PC-9 (cell line): ENCODE data around the gene CCR7. TPM values are rescaled to one million over a fixed set of nuclear protein-coding genes. Genes with fewer than 3 reads are reported as not detected.

Experiments used
- BruUV-seq: library from RNA; stranded (reverse); fragments of 400-500 nt; replicated peaks from 2 replicates; lab custom pipeline; 2021; lab: Mats Ljungman, UMichigan
- CTCF ChIA-PET: fragments of 300-600 bp; sonication (Branson Sonifier 250); formaldehyde crosslinking; loops from one replicate; lab custom pipeline; 2022; ENCODE audit warnings: antibody characterized with exemption; lab: Charles Lee
- POLR2A ChIA-PET: fragments of 300-600 bp; sonication (Branson Sonifier 250); formaldehyde crosslinking; loops from one replicate; lab custom pipeline; 2022; ENCODE audit warnings: antibody characterized with exemption; ENCODE audit not compliant: unreplicated experiment; lab: Charles Lee
- DNase-seq, 2 experiments: peaks; one replicate each; pipeline versions ENCODE4 v3.0.0 to v3.0.0-alpha.2; 2015 to 2022; ENCODE audit warnings: mixed read lengths in 1 of 2
- H2AFZ ChIP-seq: fragments of 200-600 bp; sonication (generic); 2 replicates; pipeline ENCODE4 v1.8.1; 2017; ENCODE audit warnings: antibody characterized with exemption
- H3F3A ChIP-seq: fragments of 200-600 bp; sonication (generic); 2 replicates; pipeline ENCODE4 v1.8.1; 2017; ENCODE audit warnings: antibody characterized with exemption, mild to moderate bottlenecking, low read depth; ENCODE audit not compliant: insufficient read depth
- H3K27ac ChIP-seq: fragments of 200-600 bp; sonication (generic); 2 replicates; pipeline ENCODE4 v1.6.1; 2016; ENCODE audit warnings: mixed run types
- H3K27me3 ChIP-seq: fragments of 200-600 bp; sonication (generic); 2 replicates; pipeline ENCODE4 v1.6.1; 2016; ENCODE audit warnings: low read depth, mixed run types; ENCODE audit not compliant: insufficient read depth
- H3K36me3 ChIP-seq: fragments of 200-600 bp; sonication (generic); 2 replicates; pipeline ENCODE4 v1.6.1; 2016; ENCODE audit warnings: low read depth, mixed run types
- H3K4me1 ChIP-seq: fragments of 200-600 bp; sonication (generic); replicated peaks from 2 replicates; pipeline ENCODE4 v1.6.1; 2016; ENCODE audit warnings: mixed run types; ENCODE audit not compliant: insufficient read depth
- H3K4me2 ChIP-seq: fragments of 200-600 bp; sonication (generic); 2 replicates; pipeline ENCODE4 v1.6.1; 2017; ENCODE audit warnings: mixed run types
- H3K4me3 ChIP-seq: fragments of 200-600 bp; sonication (generic); 2 replicates; pipeline ENCODE4 v1.6.1; 2016; ENCODE audit warnings: mixed run types
- H3K79me2 ChIP-seq: fragments of 200-600 bp; sonication (generic); 2 replicates; pipeline ENCODE4 v1.6.1; 2017; ENCODE audit warnings: low read depth, mixed run types
- H3K9me2 ChIP-seq: fragments of 200-600 bp; sonication (generic); 2 replicates; pipeline ENCODE4 v1.8.1; 2017; ENCODE audit warnings: mild to moderate bottlenecking; ENCODE audit not compliant: insufficient read depth
- H3K9me3 ChIP-seq: fragments of 200-600 bp; sonication (generic); 2 replicates; pipeline ENCODE4 v1.8.1; 2016; ENCODE audit warnings: low read depth; ENCODE audit not compliant: insufficient read depth
- H4K20me1 ChIP-seq: fragments of 200-600 bp; sonication (generic); 2 replicates; pipeline ENCODE4 v1.8.1; 2017; ENCODE audit not compliant: insufficient read depth
- CTCF ChIP-seq: fragments of 200-600 bp; sonication (generic); conservative IDR thresholded peaks from 2 replicates; pipeline ENCODE4 v1.6.1; 2017; ENCODE audit warnings: mixed run types, antibody characterized with exemption, mild to moderate bottlenecking, moderate library complexity
- EZH2 ChIP-seq: fragments of 200-600 bp; sonication (generic); IDR thresholded peaks from 2 replicates; pipeline ENCODE4 v1.8.0; 2017; ENCODE audit warnings: antibody characterized with exemption, low read depth
- intact Hi-C: fragments of 100-400 bp; cut with micrococcal nuclease; formaldehyde crosslinking; loops from one replicate; pipeline ENCODE4 v1.10.0; 2022; ENCODE audit not compliant: unreplicated experiment
- total RNA-seq: library from RNA; stranded (reverse); gene quantifications from 2 replicates; pipeline ENCODE4 v1.2.3, GENCODE V29; 2021

The CCR7 gene
- total RNA-seq, 1 experiment from 2014 or later = not detected

- intact Hi-C loops = no loop called here
- Histone ChIP-seq H3K27me3 (no peaks in the 10 kb centered on the region), H2AFZ (no peak overlapping the region), H3K36me3 (no peaks in the 10 kb centered on the region), H3K4me3 (no peak overlapping the region), H3K79me2 (no peaks in the 10 kb centered on the region), H3K9me3 (no peaks in the 10 kb centered on the region), H3K4me2 (no peak overlapping the region), H3F3A (no peaks in the 10 kb centered on the region), H3K27ac (no peak overlapping the region), H4K20me1 (no peaks in the 10 kb centered on the region), H3K9me2 (no peaks in the 10 kb centered on the region), H3K4me1 (no peaks in the 10 kb centered on the region; the same call in 1 of the 2 replicates)
- POLR2A ChIA-PET = no interaction called here
- TF ChIP-seq CTCF (no peak), EZH2 (no peak)
- DNase-seq = no peak
- no TSS peak for BruUV-seq
- CTCF ChIA-PET = interaction anchor here (0.6 to 1.8 kb wide), 2 partner anchors 18 to 64 kb away, joined by 3 to 4 read pairs; no protein-coding TSS in a partner anchor
These were observed 24.8 kb downstream of the CCR7 start for GRCh38 chr17:40540448-40540847.

- Histone ChIP-seq H3K4me1 (no peaks in the 10 kb centered on the region; the same call in 1 of the 2 replicates), H3K79me2 (no peaks in the 10 kb centered on the region), H3K4me2 (no peak overlapping the region), H3K27me3 (no peaks in the 10 kb centered on the region), H3F3A (no peaks in the 10 kb centered on the region), H3K9me3 (no peaks in the 10 kb centered on the region), H4K20me1 (no peaks in the 10 kb centered on the region), H3K4me3 (no peak overlapping the region), H3K27ac (no peak overlapping the region), H3K9me2 (no peaks in the 10 kb centered on the region), H3K36me3 (no peaks in the 10 kb centered on the region), H2AFZ (no peak overlapping the region)
- ChIA-PET CTCF (interaction anchor here (0.5 to 1.8 kb wide), 3 partner anchors 19 to 241 kb away, joined by 3 to 6 read pairs (median 4); no protein-coding TSS in a partner anchor), POLR2A (interaction anchor here (0.6 kb wide), 1 partner anchor 232 kb away, joined by 6 read pairs; no protein-coding TSS in a partner anchor)
- no peak for DNase-seq
- TF ChIP-seq EZH2 (no peak), CTCF (no peak)
- intact Hi-C loops = no loop called here
- no TSS peak for BruUV-seq
These were observed 25.4 kb downstream of the CCR7 start for GRCh38 chr17:40539711-40540411.

- ChIA-PET POLR2A (interaction anchor here (0.6 kb wide), 1 partner anchor 232 kb away, joined by 6 read pairs; no protein-coding TSS in a partner anchor), CTCF (interaction anchor here (0.5 to 1.8 kb wide), 3 partner anchors 21 to 240 kb away, joined by 3 to 6 read pairs (median 4); no protein-coding TSS in a partner anchor)
- Histone ChIP-seq H3K4me1 (no peaks in the 10 kb centered on the region; the same call in 1 of the 2 replicates), H3K79me2 (no peaks in the 10 kb centered on the region), H2AFZ (no peak overlapping the region), H3F3A (0 out of 2 replicates have a peak, but pooled peaks cover 1% of the 10 kb centered on the region), H3K27ac (no peak overlapping the region), H3K4me2 (no peak overlapping the region), H3K36me3 (no peaks in the 10 kb centered on the region), H3K9me3 (no peaks in the 10 kb centered on the region), H3K9me2 (no peaks in the 10 kb centered on the region), H3K27me3 (no peaks in the 10 kb centered on the region), H3K4me3 (no peak overlapping the region), H4K20me1 (no peaks in the 10 kb centered on the region)
- TF ChIP-seq CTCF = no peak
- no TSS peak for BruUV-seq
- DNase-seq = no peak
- intact Hi-C loops = no loop called here
These were observed 26.2 kb downstream of the CCR7 start for GRCh38 chr17:40538936-40539705.
